NB4 (cell line): ENCODE measurements around the gene ZNF446.

Source experiments
- CTCF ChIP-seq: IDR thresholded peaks from one replicate; pipeline ENCODE4 v1.5.1; 2012; ENCODE audit warnings: low read depth, low read length
- MAX ChIP-seq: IDR thresholded peaks from 2 replicates; pipeline ENCODE4 v1.6.1; 2011; ENCODE audit warnings: low read depth, low read length
- MYC ChIP-seq: IDR thresholded peaks from 2 replicates; pipeline ENCODE4 v1.6.1; 2011; ENCODE audit warnings: low read depth, low read length
- POLR2A ChIP-seq: IDR thresholded peaks from 2 replicates; pipeline ENCODE4 v1.6.1; 2011; ENCODE audit warnings: mild to moderate bottlenecking; ENCODE audit not compliant: insufficient read length; ENCODE audit errors: extremely low read depth

GRCh38 chr19:58474291-58474996 is 1.7 kb upstream of the ZNF446 start:
- no peak for TF ChIP-seq CTCF
- no peak for TF ChIP-seq MAX
- TF ChIP-seq POLR2A = no peak
- no peak for TF ChIP-seq MYC
